Spleen (tissue), 7 donors: ENCODE measurements around the gene TMEM119.

Experiments
- POLR2A ChIP-seq, 3 donors: fragments of 450-650 bp; IDR thresholded peaks; one replicate each; pipeline ENCODE4 v1.5.1; 2017; ENCODE audit warnings: antibody characterized with exemption in 3 of 3, mild to moderate bottlenecking in 1 of 3
- POLR2AphosphoS5 ChIP-seq, 3 donors: sonication (generic); formaldehyde crosslinking; IDR thresholded peaks; one replicate each; pipeline ENCODE4 v1.5.1; 2017; ENCODE audit warnings: antibody characterized with exemption in 3 of 3
- TF ChIP-seq, protein P1 (sequence below), 11 experiments: fragments of 200-600 bp in 7 of 11; fragments of 450-650 bp in 4 of 11; sonication (generic) in 4 of 11; IDR thresholded peaks in 8 of 11; conservative IDR thresholded peaks in 3 of 11; 1 replicate in 7 of 11; 2 replicates in 4 of 11; pipeline versions ENCODE4 v1.4.0 to v1.8.0; 2016 to 2021; ENCODE audit warnings: antibody characterized with exemption in 11 of 11, inconsistent platforms in 4 of 11, mild to moderate bottlenecking in 1 of 11
- donor health status: DM: no; HTN: no; CAD: no; lungs with moderate emphysema.
- donor health status: DM: no; HTN: no; CAD: no.
- donor health status: DM: no; HTN: no; CAD: no.

DNA sequence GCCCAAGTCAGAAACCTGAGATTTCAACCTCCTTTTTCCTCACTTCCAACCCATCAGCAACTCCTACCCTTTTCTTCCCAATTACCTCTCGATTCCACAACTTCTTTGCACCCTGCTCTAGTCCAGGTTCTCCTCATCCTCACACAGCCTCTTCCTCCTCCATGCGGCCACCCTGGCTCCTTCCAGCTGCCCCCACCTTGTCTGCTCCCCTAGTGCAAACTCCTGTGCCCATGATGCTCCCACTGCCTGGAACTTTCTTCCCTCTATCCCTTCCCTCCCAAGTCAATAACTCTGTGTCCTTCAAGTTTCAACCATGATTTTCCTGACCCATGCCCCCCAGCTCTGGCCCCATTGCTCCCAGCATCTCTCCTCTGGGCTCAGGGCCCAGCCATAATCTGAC lies 18.5 kb upstream of the TMEM119 start:
- TF ChIP-seq, protein P1, sequence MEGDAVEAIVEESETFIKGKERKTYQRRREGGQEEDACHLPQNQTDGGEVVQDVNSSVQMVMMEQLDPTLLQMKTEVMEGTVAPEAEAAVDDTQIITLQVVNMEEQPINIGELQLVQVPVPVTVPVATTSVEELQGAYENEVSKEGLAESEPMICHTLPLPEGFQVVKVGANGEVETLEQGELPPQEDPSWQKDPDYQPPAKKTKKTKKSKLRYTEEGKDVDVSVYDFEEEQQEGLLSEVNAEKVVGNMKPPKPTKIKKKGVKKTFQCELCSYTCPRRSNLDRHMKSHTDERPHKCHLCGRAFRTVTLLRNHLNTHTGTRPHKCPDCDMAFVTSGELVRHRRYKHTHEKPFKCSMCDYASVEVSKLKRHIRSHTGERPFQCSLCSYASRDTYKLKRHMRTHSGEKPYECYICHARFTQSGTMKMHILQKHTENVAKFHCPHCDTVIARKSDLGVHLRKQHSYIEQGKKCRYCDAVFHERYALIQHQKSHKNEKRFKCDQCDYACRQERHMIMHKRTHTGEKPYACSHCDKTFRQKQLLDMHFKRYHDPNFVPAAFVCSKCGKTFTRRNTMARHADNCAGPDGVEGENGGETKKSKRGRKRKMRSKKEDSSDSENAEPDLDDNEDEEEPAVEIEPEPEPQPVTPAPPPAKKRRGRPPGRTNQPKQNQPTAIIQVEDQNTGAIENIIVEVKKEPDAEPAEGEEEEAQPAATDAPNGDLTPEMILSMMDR (IDR thresholded peaks at IDR 0.05 in 8 of 11, conservative IDR thresholded peaks at IDR 0.05 in 3 of 11), result no peak
- TF ChIP-seq POLR2AphosphoS5 (IDR thresholded peaks at IDR 0.05), result no peak
- TF ChIP-seq POLR2A (IDR thresholded peaks at IDR 0.05), result no peak
